HG03354 (cell line): ENCODE results near the gene ZNF284.
"Not testable (repeated sequence)": the region's sequence is repeated elsewhere in the genome, so short reads cannot be mapped to it uniquely, and the experiment has no call there.

ENCODE experiments used
- ATAC-seq: cut with Tn5 transposase; IDR thresholded peaks from one replicate; pipeline ENCODE4 v1.9.1; 2021; ENCODE audit warnings: mild to moderate bottlenecking; ENCODE audit not compliant: unreplicated experiment, poor library complexity, severe bottlenecking

Gene ZNF284

GRCh38 chr19:44107751-44108150, 35.8 kb downstream of the ZNF284 start:
- ATAC-seq: no peak

GRCh38 chr19:44109458-44109857, 37.5 kb downstream of the ZNF284 start:
- ATAC-seq: no peak

- ATAC-seq: no peak
These were observed 40.0 kb downstream of the ZNF284 start for GRCh38 chr19:44111910-44112463.

GRCh38 chr19:44112802-44113137, 40.8 kb downstream of the ZNF284 start:
- ATAC-seq: no peak

- ATAC-seq: peak; percentile 93
These were observed 41.3 kb downstream of the ZNF284 start, which contains the start of gene ZNF225 for GRCh38 chr19:44113138-44113783. Gene ZNF225, plus strand, starts transcription at chr19:44113399. Its CDS starts 2,429 bp downstream, at chr19:44115828.

- ATAC-seq: peak; percentile 24
These were observed 41.9 kb downstream of the ZNF284 start for GRCh38 chr19:44113784-44114390.

- not testable (repeated sequence) for ATAC-seq
These were observed 49.2 kb downstream of the ZNF284 start for GRCh38 chr19:44121162-44121561.

- ATAC-seq: no peak
These were observed 60.0 kb downstream of the ZNF284 start for GRCh38 chr19:44131955-44132354.
